Measurements from ENCODE around the gene SPRYD3. TPM values are rescaled to one million over a fixed set of nuclear protein-coding genes. Genes with fewer than 3 reads are reported as not detected.

The SPRYD3 gene
- total and polyA plus RNA-seq, 9 donors, result 28.5 to 88.1 (median 66.6) TPM

DNA sequence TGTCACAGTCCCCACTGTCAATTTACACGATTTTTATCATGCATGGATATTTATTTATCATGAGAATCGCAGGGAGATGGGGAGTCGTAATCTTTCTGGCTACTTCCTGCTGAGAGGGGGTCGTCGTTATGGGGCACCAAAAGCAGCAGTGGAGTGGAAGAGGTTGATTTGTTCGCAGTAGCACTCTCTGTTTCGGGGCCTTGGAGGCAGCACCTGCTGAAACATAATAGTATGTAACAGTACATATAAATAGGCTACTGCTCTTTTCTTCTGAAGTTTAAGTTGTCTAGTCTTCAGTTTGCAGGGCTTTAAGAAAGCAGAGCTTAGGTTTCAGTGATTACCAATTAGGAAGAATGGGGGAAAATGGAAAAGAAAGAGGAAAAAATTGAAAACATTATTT lies 27.9 kb upstream of the SPRYD3 start:
- peaks cover 1% of the 10 kb centered on the region for H3K4me1 ChIP-seq (ENCODE audit: insufficient read depth)
- no peaks in the 10 kb centered on the region for H3K36me3 ChIP-seq
- no peak for DNase-seq
- intact Hi-C loops (cut with DNase I), result no loop called here
- H3K9me3 ChIP-seq, result no peaks in the 10 kb centered on the region
- no peak overlapping the region for H3K27ac ChIP-seq
- WGBS, 3 donors, result 20 to 31% (median 30%) methylated on average over 7 of the region's 7 CpGs
- H3K27me3 ChIP-seq, result no peaks in the 10 kb centered on the region
- H3K4me3 ChIP-seq, result no peak overlapping the region
- no peak for TF ChIP-seq POLR2A (IDR thresholded peaks at IDR 0.05)
- no peak for TF ChIP-seq EP300 (IDR thresholded peaks at IDR 0.05)
- TF ChIP-seq, protein P1, sequence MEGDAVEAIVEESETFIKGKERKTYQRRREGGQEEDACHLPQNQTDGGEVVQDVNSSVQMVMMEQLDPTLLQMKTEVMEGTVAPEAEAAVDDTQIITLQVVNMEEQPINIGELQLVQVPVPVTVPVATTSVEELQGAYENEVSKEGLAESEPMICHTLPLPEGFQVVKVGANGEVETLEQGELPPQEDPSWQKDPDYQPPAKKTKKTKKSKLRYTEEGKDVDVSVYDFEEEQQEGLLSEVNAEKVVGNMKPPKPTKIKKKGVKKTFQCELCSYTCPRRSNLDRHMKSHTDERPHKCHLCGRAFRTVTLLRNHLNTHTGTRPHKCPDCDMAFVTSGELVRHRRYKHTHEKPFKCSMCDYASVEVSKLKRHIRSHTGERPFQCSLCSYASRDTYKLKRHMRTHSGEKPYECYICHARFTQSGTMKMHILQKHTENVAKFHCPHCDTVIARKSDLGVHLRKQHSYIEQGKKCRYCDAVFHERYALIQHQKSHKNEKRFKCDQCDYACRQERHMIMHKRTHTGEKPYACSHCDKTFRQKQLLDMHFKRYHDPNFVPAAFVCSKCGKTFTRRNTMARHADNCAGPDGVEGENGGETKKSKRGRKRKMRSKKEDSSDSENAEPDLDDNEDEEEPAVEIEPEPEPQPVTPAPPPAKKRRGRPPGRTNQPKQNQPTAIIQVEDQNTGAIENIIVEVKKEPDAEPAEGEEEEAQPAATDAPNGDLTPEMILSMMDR (IDR thresholded peaks at IDR 0.05), result no peak

DNA sequence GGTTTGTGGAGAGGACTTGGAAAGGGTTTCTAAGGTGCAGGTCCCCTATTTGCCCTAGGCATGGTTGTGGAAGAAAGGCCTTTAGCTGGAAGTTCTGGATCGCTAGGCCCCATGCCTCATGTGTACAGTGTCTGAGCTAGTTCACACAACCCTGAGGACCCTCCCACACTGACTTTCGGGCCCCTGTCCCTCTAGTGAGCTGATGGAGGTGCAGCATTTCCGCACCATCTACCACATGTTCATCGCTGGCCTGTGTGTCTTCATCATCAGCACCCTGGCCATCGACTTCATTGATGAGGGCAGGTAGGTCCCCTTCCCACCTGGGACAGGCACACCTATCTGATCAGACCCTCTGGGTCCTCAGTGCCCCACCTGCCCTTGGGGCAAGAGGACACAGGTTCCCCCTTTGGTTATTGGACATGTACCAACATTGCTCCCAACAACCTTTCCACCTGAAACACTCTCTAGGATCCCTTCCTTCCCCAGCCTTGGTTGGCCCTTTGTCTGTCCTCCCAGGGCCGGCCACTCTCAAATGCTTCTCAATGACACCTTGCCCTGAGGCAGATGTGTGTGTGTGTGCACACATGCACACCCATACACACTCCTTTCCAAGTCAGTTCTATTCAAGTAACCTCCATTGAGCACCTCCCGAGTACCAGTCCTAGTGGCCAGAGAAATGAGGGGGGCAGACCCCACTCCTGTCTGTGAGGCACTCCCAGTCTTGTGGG lies 26.7 kb upstream of the SPRYD3 start:
- Histone ChIP-seq H3K4me1 (ENCODE audit: insufficient read depth) (peaks cover 1% of the 10 kb centered on the region), H3K27ac (no peak overlapping the region), H3K36me3 (no peaks in the 10 kb centered on the region), H3K4me3 (no peak overlapping the region), H3K27me3 (no peaks in the 10 kb centered on the region), H3K9me3 (no peaks in the 10 kb centered on the region)
- 84 to 91% (median 87%) methylated on average over 7 of the region's 7 CpGs for WGBS, 3 donors
- DNase-seq, result no peak
- intact Hi-C loops (cut with DNase I), result no loop called here
- TF ChIP-seq POLR2A (IDR thresholded peaks at IDR 0.05), result no peak
- no peak for TF ChIP-seq EP300 (IDR thresholded peaks at IDR 0.05)
- TF ChIP-seq, protein P1 (IDR thresholded peaks at IDR 0.05), result no peak

DNA sequence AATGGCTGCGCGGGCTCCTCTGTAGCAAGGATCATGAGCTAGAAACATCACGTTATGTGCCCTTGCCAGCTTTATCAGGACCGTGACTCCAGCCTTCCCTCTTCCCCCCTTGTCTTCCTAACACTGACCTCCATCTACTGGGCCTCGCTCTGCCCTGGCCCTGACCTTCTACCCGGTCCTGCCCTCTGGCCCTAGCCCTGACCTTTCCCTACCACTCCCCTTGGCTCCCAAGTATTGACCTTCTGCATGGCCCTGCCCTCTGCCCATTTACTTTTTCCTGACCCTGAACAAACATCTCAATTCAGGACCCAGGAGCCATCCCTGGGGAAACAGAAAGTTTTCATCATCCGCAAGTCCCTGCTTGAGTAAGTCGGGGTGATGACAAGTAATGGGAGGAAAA lies 26.1 kb upstream of the SPRYD3 start:
- no peak for DNase-seq
- no peaks in the 10 kb centered on the region for H3K27me3 ChIP-seq
- H3K4me1 ChIP-seq (ENCODE audit: insufficient read depth), result peaks cover 1% of the 10 kb centered on the region
- 88 to 94% (median 91%) methylated on average over 8 of the region's 8 CpGs for WGBS, 3 donors
- no peaks in the 10 kb centered on the region for H3K36me3 ChIP-seq
- TF ChIP-seq EP300 (IDR thresholded peaks at IDR 0.05), result no peak
- TF ChIP-seq POLR2A (IDR thresholded peaks at IDR 0.05), result no peak
- TF ChIP-seq, protein P1 (IDR thresholded peaks at IDR 0.05), result no peak
- intact Hi-C loops (cut with DNase I), result no loop called here
- no peak overlapping the region for H3K4me3 ChIP-seq
- no peaks in the 10 kb centered on the region for H3K9me3 ChIP-seq
- no peak overlapping the region for H3K27ac ChIP-seq

DNA sequence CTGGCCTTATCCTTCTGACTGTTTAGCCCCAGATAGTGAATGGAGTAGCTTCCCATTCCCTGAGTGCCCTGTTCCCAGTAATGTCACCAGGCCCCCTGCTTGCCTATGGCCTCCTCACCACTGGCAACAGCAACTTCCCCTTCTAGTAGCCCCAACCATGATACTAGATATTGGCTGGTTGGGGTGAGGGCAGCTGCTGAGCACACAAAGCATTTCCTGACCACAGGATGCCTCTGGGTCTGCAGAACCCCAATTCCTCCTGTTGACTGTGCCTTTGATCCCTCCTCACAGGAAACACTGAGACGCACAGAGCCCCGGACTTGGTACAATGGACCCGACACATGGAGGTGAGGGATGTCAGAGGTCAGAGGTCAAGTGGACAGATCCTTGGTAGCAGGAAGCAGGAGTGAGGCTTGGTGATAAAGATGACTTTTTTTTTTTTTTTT lies 24.7 kb upstream of the SPRYD3 start:
- Histone ChIP-seq H3K4me1 (ENCODE audit: insufficient read depth) (peaks cover 6% of the 10 kb centered on the region), H3K27ac (no peak overlapping the region), H3K36me3 (no peaks in the 10 kb centered on the region), H3K27me3 (no peaks in the 10 kb centered on the region), H3K4me3 (no peak overlapping the region), H3K9me3 (no peaks in the 10 kb centered on the region)
- WGBS, 3 donors, result 68 to 77% (median 72%) methylated on average over 3 of the region's 3 CpGs
- TF ChIP-seq POLR2A (IDR thresholded peaks at IDR 0.05) (no peak), EP300 (IDR thresholded peaks at IDR 0.05) (no peak)
- TF ChIP-seq, protein P1 (IDR thresholded peaks at IDR 0.05), result no peak
- DNase-seq, result no peak
- intact Hi-C loops (cut with DNase I), result no loop called here

All from ovary (tissue), 9 donors.